Tibial artery (tissue), 4 donors: Measurements from ENCODE around the gene PTPN23.

Experiments used
- DNase-seq, 2 donors: peaks; one replicate each; pipeline ENCODE4 v3.0.0-alpha.2; 2019
- H3K27ac ChIP-seq, 2 donors: fragments of 200-600 bp; sonication (generic) in 1 of 2; 1 replicate in 1 of 2; 2 replicates in 1 of 2; pipeline ENCODE4 v1.5.1; 2018 to 2019; ENCODE audit warnings: mild to moderate bottlenecking in 1 of 2
- H3K27me3 ChIP-seq, 2 donors: fragments of 200-600 bp; sonication (generic) in 1 of 2; one replicate each; pipeline versions ENCODE4 v1.5.1 to v1.6.0; 2016 to 2019
- H3K36me3 ChIP-seq, 3 donors: fragments of 200-600 bp; sonication (generic) in 2 of 3; one replicate each; pipeline ENCODE4 v1.5.1; 2016 to 2019; ENCODE audit warnings: mild to moderate bottlenecking in 2 of 3
- H3K4me1 ChIP-seq, 4 donors: fragments of 200-600 bp; sonication (generic) in 2 of 4; 1 replicate in 3 of 4; 2 replicates in 1 of 4; pipeline ENCODE4 v1.5.1; 2016 to 2019
- H3K4me3 ChIP-seq, 2 donors: fragments of 200-600 bp; sonication (generic) in 1 of 2; 1 replicate in 1 of 2; 2 replicates in 1 of 2; pipeline ENCODE4 v1.5.1; 2018 to 2019; ENCODE audit warnings: mild to moderate bottlenecking in 2 of 2
- H3K9me3 ChIP-seq, 3 donors: fragments of 200-600 bp; sonication (generic) in 1 of 3; one replicate each; pipeline ENCODE4 v1.5.1; 2016 to 2019
- intact Hi-C: fragments of 100-400 bp; cut with DNase I; formaldehyde crosslinking; loops from one replicate; pipeline ENCODE4 v1.15.0; 2023; ENCODE audit warnings: low total_unique reads
- TF ChIP-seq, protein P1 (sequence below), 2 experiments: fragments of 200-600 bp in 1 of 2; fragments of 450-650 bp in 1 of 2; IDR thresholded peaks; one replicate each; pipeline ENCODE4 v1.5.1; 2017 to 2019; ENCODE audit warnings: antibody characterized with exemption in 2 of 2, mild to moderate bottlenecking in 1 of 2, moderate library complexity in 1 of 2

Gene PTPN23

DNA sequence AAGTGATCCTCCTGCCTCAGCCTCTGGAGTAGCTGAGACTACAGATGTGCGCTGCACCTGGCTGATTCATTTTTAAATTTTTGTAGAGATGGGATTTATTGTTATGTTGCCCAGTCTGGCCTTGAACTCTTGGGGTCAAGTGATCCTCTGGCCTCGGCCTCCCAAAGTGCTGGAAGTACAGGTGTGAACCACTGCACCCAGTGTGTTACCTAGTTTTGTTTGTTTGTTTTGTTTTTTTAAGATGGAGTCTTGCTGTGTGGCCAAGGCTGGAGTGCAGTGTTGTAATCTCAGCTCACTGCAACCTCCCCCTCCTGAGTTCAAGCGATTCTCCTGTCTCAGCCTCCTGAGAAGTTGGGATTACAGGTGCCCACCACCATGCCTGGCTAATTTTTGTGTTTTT is 12.1 kb downstream of the PTPN23 start:
- Histone ChIP-seq H3K27me3 (no peaks in the 10 kb centered on the region), H3K4me1 (peaks cover 0 to 34% (median 19%) of the 10 kb centered on the region in 4 donors), H3K9me3 (no peaks in the 10 kb centered on the region), H3K27ac (no peak overlapping the region), H3K4me3 (no peak overlapping the region), H3K36me3 (peaks cover under 1 to 41% (median 5%) of the 10 kb centered on the region in 3 donors)
- no peak for DNase-seq
- TF ChIP-seq, protein P1, sequence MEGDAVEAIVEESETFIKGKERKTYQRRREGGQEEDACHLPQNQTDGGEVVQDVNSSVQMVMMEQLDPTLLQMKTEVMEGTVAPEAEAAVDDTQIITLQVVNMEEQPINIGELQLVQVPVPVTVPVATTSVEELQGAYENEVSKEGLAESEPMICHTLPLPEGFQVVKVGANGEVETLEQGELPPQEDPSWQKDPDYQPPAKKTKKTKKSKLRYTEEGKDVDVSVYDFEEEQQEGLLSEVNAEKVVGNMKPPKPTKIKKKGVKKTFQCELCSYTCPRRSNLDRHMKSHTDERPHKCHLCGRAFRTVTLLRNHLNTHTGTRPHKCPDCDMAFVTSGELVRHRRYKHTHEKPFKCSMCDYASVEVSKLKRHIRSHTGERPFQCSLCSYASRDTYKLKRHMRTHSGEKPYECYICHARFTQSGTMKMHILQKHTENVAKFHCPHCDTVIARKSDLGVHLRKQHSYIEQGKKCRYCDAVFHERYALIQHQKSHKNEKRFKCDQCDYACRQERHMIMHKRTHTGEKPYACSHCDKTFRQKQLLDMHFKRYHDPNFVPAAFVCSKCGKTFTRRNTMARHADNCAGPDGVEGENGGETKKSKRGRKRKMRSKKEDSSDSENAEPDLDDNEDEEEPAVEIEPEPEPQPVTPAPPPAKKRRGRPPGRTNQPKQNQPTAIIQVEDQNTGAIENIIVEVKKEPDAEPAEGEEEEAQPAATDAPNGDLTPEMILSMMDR (IDR thresholded peaks at IDR 0.05), result no peak
- intact Hi-C loops, result no loop called here

DNA sequence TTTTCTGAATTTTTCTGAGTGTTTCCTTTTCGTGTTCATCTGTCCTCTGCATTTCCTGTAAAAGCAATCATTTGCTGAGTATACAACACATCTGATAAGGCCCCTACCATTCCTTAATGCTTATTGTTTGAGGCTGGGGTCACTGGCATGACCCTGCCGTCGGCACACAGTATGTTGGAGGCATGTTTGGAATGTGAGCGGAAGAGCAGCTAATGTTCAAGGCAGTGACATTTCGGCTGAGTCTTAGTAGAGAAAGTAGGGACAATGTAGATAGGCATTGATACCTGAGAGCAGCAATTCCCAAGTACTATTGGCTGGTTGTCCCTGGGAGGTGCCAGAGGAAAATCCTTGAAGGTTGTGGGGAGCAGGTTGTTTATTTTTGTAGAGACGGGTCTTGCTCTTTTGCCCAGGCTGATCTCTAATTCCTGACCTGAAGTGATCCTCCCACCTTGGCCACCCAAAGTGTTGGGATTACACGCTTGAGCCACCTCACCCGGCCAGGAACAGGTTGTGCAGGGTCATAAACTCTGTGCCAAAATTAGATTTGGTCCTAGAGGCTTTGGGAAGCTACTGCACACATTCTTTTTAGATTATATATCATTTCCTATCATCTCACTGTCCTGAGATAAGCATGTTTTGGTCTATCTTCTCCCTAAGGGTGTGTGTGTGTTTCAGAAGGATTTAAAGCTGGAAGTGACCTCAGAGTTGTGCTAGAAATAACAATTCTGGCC is 13.5 kb downstream of the PTPN23 start:
- no peaks in the 10 kb centered on the region for H3K9me3 ChIP-seq
- TF ChIP-seq, protein P1 (IDR thresholded peaks at IDR 0.05), result no peak
- H3K4me1 ChIP-seq, result peaks cover 0 to 46% (median 19%) of the 10 kb centered on the region in 4 donors
- intact Hi-C loops, result no loop called here
- no peak for DNase-seq
- H3K27ac ChIP-seq, result peak overlapping the region; percentile 2 to 47
- H3K27me3 ChIP-seq, result no peaks in the 10 kb centered on the region
- H3K4me3 ChIP-seq, result no peak overlapping the region
- H3K36me3 ChIP-seq, result peaks cover 0 to 41% (median 2%) of the 10 kb centered on the region in 3 donors

DNA sequence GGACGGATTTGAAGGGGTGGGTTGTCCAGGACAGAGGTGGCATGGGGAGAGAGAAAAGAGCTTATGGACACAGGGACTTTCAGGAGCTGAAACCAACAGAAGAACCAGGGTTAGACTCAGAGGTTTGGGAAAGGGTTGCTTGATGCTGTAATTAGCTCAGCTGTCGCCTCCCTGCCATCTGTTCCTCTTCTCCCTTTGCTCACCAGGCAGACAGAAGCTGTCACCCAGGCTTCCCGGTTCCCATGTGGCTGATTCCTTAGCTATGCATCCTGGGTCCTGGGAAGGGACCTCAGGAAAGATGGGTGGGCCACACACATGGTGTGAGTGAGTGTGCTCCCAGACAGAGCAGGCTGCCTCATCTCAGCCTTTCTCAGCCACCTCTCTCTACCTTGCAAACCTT is 14.1 kb downstream of the PTPN23 start:
- intact Hi-C loops, result no loop called here
- Histone ChIP-seq H3K27me3 (no peaks in the 10 kb centered on the region), H3K4me1 (peaks cover 0 to 49% (median 19%) of the 10 kb centered on the region in 4 donors), H3K36me3 (peaks cover 0 to 45% (median 0%) of the 10 kb centered on the region in 3 donors), H3K27ac (peak overlapping the region; percentile 2 to 47), H3K9me3 (no peaks in the 10 kb centered on the region), H3K4me3 (no peak overlapping the region)
- no peak for DNase-seq
- TF ChIP-seq, protein P1 (IDR thresholded peaks at IDR 0.05), result no peak

DNA sequence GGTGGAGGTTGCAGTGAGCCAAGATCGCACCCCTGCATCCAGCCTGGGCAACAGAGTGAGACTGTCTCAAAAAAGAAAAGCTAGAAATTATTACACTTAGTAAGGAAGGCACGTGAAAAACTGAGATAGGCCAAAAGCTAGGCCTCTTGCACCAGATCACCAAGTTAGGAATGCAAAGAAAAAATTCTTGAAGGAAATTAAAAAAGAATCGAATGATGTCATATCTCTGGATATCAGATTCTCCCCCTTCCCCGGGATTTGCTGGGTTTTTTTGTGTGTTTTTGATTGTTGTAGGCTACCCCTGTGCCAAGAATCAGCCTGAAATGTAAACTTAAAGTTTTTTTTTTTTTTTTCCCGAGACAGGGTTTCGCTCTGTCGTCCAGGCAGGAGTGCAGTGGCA is 17.4 kb downstream of the PTPN23 start:
- H3K4me3 ChIP-seq, result no peak overlapping the region
- H3K27ac ChIP-seq, result peak overlapping the region; percentile 34 to 63
- no peaks in the 10 kb centered on the region for H3K27me3 ChIP-seq
- H3K9me3 ChIP-seq, result no peaks in the 10 kb centered on the region
- no peak for DNase-seq
- peaks cover 0 to 43% (median 18%) of the 10 kb centered on the region in 4 donors for H3K4me1 ChIP-seq
- TF ChIP-seq, protein P1 (IDR thresholded peaks at IDR 0.05), result no peak
- intact Hi-C loops, result no loop called here
- peaks cover 0 to 61% (median 0%) of the 10 kb centered on the region in 3 donors for H3K36me3 ChIP-seq

DNA sequence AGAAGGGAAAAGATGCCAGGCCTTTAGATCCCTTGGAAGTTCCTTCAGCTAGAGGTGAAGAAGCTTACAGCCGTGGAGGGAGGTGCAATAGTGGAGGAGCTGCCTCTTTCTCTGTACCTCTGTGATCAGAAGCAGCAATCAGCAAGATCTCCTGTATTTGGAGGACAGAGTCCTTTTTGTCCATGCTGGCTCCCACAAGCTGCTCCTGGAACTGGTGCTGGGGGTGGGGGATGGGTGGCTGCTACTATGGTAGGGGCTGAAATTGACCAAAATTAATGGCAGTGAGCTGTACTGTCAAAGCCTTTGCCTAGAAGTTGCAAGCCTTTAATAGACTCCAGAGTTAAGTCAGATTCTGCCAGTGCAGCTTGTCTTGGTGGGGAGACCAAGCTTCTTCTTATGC is 18.2 kb downstream of the PTPN23 start:
- no peaks in the 10 kb centered on the region for H3K27me3 ChIP-seq
- DNase-seq, result no peak
- TF ChIP-seq, protein P1 (IDR thresholded peaks at IDR 0.05), result no peak
- H3K9me3 ChIP-seq, result no peaks in the 10 kb centered on the region
- peaks cover 0 to 38% (median 15%) of the 10 kb centered on the region in 4 donors for H3K4me1 ChIP-seq
- intact Hi-C loops, result no loop called here
- no peak overlapping the region for H3K4me3 ChIP-seq
- H3K27ac ChIP-seq, result peak overlapping the region; percentile 34 to 63
- peaks cover 0 to 61% (median 0%) of the 10 kb centered on the region in 3 donors for H3K36me3 ChIP-seq
